Measurements from ENCODE around the gene RNF111. TPM values are rescaled to one million over a fixed set of nuclear protein-coding genes. Genes with fewer than 3 reads are reported as not detected.
A peak's percentile ranks its signal among the peaks of the same experiment; 100 is the strongest.

Gene RNF111
- total RNA-seq, 1 donor from 2014 or later: 33.8 TPM

DNA sequence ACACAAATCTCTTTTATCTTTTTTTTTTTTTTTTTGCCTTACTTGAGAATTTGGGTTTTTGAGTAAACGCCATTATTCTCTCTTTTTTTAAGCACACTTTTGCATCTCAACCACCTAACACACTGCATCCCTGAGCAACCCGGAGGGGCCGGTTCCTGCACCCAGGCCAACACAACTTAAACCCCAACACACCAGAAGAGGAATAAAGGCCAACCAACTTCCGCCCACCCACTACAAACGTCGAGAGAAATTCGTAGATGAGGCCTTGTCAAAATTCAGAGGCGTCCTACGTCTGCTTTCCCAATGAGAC lies 117.1 kb downstream of the RNF111 start:
- Mint-ChIP-seq H3K9me3 (ENCODE audit: unreplicated experiment) (no peaks in the 10 kb centered on the region), H3K4me1 (ENCODE audit: unreplicated experiment) (peaks cover 14% of the 10 kb centered on the region), H3K4me3 (ENCODE audit: unreplicated experiment) (peak overlapping the region; percentile 91), H3K27me3 (ENCODE audit: unreplicated experiment) (no peaks in the 10 kb centered on the region), H3K36me3 (ENCODE audit: unreplicated experiment) (no peaks in the 10 kb centered on the region), H3K27ac (ENCODE audit: unreplicated experiment) (peak overlapping the region; percentile 96)
- TF ChIP-seq, protein P1, sequence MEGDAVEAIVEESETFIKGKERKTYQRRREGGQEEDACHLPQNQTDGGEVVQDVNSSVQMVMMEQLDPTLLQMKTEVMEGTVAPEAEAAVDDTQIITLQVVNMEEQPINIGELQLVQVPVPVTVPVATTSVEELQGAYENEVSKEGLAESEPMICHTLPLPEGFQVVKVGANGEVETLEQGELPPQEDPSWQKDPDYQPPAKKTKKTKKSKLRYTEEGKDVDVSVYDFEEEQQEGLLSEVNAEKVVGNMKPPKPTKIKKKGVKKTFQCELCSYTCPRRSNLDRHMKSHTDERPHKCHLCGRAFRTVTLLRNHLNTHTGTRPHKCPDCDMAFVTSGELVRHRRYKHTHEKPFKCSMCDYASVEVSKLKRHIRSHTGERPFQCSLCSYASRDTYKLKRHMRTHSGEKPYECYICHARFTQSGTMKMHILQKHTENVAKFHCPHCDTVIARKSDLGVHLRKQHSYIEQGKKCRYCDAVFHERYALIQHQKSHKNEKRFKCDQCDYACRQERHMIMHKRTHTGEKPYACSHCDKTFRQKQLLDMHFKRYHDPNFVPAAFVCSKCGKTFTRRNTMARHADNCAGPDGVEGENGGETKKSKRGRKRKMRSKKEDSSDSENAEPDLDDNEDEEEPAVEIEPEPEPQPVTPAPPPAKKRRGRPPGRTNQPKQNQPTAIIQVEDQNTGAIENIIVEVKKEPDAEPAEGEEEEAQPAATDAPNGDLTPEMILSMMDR (IDR thresholded peaks at IDR 0.05): no peak
- DNase-seq (ENCODE audit: extremely low spot score, unreplicated experiment): no peak

DNA sequence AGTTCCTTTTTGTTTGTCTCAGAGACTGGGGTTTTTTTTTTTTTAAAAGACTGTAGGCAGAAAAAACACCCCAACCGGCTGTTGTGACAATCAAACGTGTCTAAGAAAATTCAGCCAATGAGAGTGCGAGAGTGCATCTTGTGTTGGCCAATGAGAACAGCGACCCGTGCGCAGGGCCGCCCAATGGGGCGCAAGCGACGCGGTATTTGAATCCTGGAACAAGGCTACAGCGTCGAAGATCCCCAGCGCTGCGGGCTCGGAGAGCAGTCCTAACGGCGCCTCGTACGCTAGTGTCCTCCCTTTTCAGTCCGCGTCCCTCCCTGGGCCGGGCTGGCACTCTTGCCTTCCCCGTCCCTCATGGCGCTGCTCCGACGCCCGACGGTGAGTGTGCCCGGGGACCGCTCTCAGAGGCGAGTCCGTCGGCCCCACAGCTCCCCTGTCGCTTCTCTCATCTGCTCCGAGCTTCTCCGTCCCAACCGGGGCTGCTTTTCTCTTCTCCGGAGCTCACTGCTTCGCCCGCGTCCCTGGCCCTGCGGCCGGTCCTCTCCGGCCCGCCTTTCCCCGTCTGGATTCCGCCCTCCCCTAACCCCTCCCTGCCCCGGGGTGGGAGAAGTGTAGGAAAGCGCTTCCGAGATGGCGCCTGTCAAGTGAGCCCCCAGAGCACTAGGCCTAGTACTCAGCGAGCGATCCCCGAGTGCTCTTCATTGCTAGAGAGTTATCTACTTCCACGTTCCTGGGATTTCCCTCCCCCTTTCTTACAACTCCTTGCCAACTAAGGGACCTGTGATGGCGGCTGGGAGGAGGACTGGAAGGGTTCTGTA lies 117.7 kb downstream of the RNF111 start, which contains the start of gene CCNB2:
Gene CCNB2, plus strand, starts transcription at position 235 of the 821 bp plus-strand sequence. Its CDS starts 123 bp downstream, at position 358.
- Mint-ChIP-seq H3K4me3 (ENCODE audit: unreplicated experiment) (peak within 1 kb of the TSS; percentile 91), H3K27me3 (ENCODE audit: unreplicated experiment) (no peaks in the 10 kb centered on the region), H3K4me1 (ENCODE audit: unreplicated experiment) (peaks cover 14% of the 10 kb centered on the region), H3K36me3 (ENCODE audit: unreplicated experiment) (no peaks in the 10 kb centered on the region), H3K27ac (ENCODE audit: unreplicated experiment) (peak within 1 kb of the TSS; percentile 96), H3K9me3 (ENCODE audit: unreplicated experiment) (no peaks in the 10 kb centered on the region)
- TF ChIP-seq, protein P1 (IDR thresholded peaks at IDR 0.05): no peak
- peak; percentile 93 for DNase-seq (ENCODE audit: extremely low spot score, unreplicated experiment)

DNA sequence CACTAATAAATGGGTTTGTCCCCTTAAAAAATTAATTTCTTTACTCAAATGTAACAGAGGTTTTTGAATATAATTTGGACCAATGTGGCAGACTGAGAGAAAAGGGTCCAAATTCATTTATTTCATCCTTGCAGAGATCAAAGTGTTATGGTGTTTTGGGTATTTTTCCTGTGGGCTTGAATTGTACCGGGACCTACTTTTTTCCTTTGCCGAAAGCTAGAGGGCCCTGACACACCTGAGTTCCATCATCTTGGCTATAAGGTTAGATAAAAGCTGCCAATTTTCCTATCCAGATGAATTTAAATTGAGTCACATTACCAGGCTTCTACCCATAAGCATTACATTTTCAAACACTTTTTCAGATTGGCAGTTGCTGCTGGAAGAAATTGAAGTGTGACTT lies 118.4 kb downstream of the RNF111 start:
- H3K4me1 Mint-ChIP-seq (ENCODE audit: unreplicated experiment): peaks cover 14% of the 10 kb centered on the region
- TF ChIP-seq, protein P1 (IDR thresholded peaks at IDR 0.05): peak; percentile 17
- no peaks in the 10 kb centered on the region for H3K9me3 Mint-ChIP-seq (ENCODE audit: unreplicated experiment)
- H3K27ac Mint-ChIP-seq (ENCODE audit: unreplicated experiment): peak overlapping the region; percentile 96
- no peaks in the 10 kb centered on the region for H3K27me3 Mint-ChIP-seq (ENCODE audit: unreplicated experiment)
- no peaks in the 10 kb centered on the region for H3K36me3 Mint-ChIP-seq (ENCODE audit: unreplicated experiment)
- no peak for DNase-seq (ENCODE audit: extremely low spot score, unreplicated experiment)
- H3K4me3 Mint-ChIP-seq (ENCODE audit: unreplicated experiment): peak overlapping the region; percentile 91

DNA sequence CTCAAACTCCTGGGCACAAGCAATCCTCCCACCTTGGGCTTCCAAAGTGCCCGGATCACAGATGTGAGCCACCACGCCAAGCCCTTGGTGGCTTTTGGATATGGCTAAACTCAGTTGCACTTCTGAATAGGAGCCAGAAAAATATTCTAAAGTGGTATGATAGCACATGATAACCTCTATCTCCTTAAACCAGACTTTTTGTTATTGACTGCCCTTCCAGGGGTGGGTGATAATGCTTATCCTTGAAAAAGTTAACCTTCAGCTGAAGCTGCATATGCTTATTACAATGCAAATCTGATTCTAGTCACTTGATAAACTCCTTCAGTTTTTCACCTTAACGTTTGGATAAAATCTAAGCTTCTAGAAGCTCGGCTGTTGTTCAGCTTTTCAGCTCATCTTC lies 123.8 kb downstream of the RNF111 start:
- no peak for DNase-seq (ENCODE audit: extremely low spot score, unreplicated experiment)
- Mint-ChIP-seq H3K4me3 (ENCODE audit: unreplicated experiment) (no peak overlapping the region), H3K27me3 (ENCODE audit: unreplicated experiment) (no peaks in the 10 kb centered on the region), H3K4me1 (ENCODE audit: unreplicated experiment) (peaks cover under 1% of the 10 kb centered on the region), H3K27ac (ENCODE audit: unreplicated experiment) (no peak overlapping the region), H3K36me3 (ENCODE audit: unreplicated experiment) (peaks cover 9% of the 10 kb centered on the region), H3K9me3 (ENCODE audit: unreplicated experiment) (no peaks in the 10 kb centered on the region)
- TF ChIP-seq, protein P1 (IDR thresholded peaks at IDR 0.05): no peak

DNA sequence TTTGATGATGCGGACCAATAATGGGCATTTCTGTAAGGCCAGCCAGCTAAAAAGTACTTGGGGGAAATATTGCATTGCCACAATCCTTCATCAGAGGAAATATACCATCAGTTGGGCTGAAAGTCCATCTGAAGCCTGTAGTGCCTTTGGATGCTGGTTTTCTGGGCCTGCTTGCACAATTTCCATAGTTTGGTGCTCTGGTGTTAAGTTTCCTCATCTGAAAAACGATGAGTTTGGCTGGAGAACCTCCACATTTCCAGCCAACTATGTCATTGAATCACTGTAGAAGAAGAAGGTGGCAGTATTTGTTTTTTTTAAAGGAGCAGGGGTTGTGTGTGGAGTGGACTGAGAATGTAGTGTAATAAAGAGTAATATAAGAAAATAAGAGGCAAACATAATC lies 127.6 kb downstream of the RNF111 start:
- H3K36me3 Mint-ChIP-seq (ENCODE audit: unreplicated experiment): peaks cover 14% of the 10 kb centered on the region
- H3K4me1 Mint-ChIP-seq (ENCODE audit: unreplicated experiment): no peaks in the 10 kb centered on the region
- TF ChIP-seq, protein P1 (IDR thresholded peaks at IDR 0.05): no peak
- H3K27ac Mint-ChIP-seq (ENCODE audit: unreplicated experiment): no peak overlapping the region
- no peak for DNase-seq (ENCODE audit: extremely low spot score, unreplicated experiment)
- H3K9me3 Mint-ChIP-seq (ENCODE audit: unreplicated experiment): no peaks in the 10 kb centered on the region
- no peak overlapping the region for H3K4me3 Mint-ChIP-seq (ENCODE audit: unreplicated experiment)
- no peaks in the 10 kb centered on the region for H3K27me3 Mint-ChIP-seq (ENCODE audit: unreplicated experiment)
